BLaER1 (cell line): ENCODE measurements around the gene PTPRN2.
A peak's percentile ranks its signal among the peaks of the same experiment; 100 is the strongest.
"Not testable (repeated sequence)": the region's sequence is repeated elsewhere in the genome, so short reads cannot be mapped to it uniquely, and the experiment has no call there.

Experiments used
- H3K27ac ChIP-seq: shearing (Covaris generic); formaldehyde crosslinking; 2 replicates; pipeline ENCODE4 v1.8.1; 2022
- H3K27me3 ChIP-seq: shearing (Covaris generic); formaldehyde crosslinking; 2 replicates; pipeline ENCODE4 v1.8.1; 2022
- H3K36me3 ChIP-seq: shearing (Covaris generic); formaldehyde crosslinking; 2 replicates; pipeline ENCODE4 v1.8.1; 2022
- H3K4me1 ChIP-seq: shearing (Covaris generic); formaldehyde crosslinking; 2 replicates; pipeline ENCODE4 v1.8.1; 2022
- H3K4me2 ChIP-seq: shearing (Covaris generic); formaldehyde crosslinking; 2 replicates; pipeline ENCODE4 v1.8.1; 2022
- H3K4me3 ChIP-seq: shearing (Covaris generic); formaldehyde crosslinking; 2 replicates; pipeline ENCODE4 v1.8.1; 2022
- H3K9ac ChIP-seq: shearing (Covaris generic); formaldehyde crosslinking; 2 replicates; pipeline ENCODE4 v1.8.1; 2022
- H3K9me3 ChIP-seq: shearing (Covaris generic); formaldehyde crosslinking; 2 replicates; pipeline ENCODE4 v1.8.1; 2022
- H4K20me1 ChIP-seq: shearing (Covaris generic); formaldehyde crosslinking; 2 replicates; pipeline ENCODE4 v1.8.1; 2022
- Cebpa-rat ChIP-seq: shearing (Covaris generic); IDR thresholded peaks from 2 replicates; pipeline ENCODE4 v1.8.1; 2022

PTPRN2 gene

DNA sequence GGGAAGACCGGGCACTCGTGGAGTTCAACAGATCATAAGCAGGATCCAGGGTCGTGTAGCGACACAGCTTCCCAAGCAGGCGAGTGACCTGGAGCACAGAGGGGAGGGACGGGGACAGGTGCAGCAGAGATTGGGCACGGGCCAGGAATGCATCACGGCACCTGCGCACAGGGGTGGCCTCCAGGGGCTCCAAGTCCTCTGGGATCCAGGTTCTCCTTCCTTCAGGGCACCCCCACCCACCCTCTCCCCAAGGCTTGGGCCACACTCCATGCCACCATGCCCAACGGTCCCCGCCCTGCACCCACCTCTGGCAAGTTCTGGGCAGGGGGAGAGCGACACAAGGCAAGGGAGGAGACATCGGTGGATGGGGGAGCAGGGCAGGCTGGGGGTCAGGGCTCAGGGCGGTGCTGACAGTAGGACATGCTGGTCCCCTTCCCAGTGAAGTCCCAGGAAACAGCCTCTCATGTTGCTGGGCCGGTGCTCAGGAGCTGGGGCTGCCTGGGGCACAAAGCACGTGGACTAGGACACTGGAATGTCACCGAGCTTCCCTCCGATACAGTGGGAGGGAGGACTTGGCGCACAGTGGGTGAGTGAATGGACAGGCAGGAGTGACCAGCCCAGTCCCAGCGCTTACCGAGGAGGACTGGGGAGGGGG, 597.3 kb downstream of the PTPRN2 start:
- no peaks in the 10 kb centered on the region for H3K9me3 ChIP-seq
- no peaks in the 10 kb centered on the region for H4K20me1 ChIP-seq
- H3K4me2 ChIP-seq: peak overlapping the region; percentile 25; the same call in 1 of the 2 replicates
- H3K27me3 ChIP-seq: no peaks in the 10 kb centered on the region
- no peak overlapping the region for H3K4me3 ChIP-seq
- H3K4me1 ChIP-seq: peaks cover 45% of the 10 kb centered on the region
- no peak for TF ChIP-seq Cebpa-rat
- no peak overlapping the region for H3K9ac ChIP-seq
- no peaks in the 10 kb centered on the region for H3K36me3 ChIP-seq
- H3K27ac ChIP-seq: no peak overlapping the region

DNA sequence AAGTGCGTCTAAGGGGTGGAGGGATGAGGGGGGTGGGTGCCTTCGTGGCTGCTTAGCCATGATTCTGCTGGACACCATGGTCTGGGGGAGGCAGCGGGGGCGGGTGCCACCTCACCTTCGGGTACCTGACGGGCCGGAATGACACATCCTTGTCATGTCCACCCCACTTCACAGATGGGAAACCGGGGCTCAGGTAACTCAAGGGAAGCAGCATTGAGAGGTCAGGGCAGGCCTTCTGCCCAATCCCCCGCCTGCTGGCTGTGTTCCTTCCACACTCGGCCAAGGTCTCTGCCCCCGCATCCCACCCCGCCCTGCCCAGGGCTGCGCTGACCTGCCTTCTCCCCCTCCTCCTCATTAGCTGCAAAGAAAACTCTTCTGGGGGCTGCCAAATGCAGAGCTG, 598.0 kb downstream of the PTPRN2 start:
- H3K9ac ChIP-seq: no peak overlapping the region
- H3K4me3 ChIP-seq: no peak overlapping the region
- H3K36me3 ChIP-seq: no peaks in the 10 kb centered on the region
- H4K20me1 ChIP-seq: no peaks in the 10 kb centered on the region
- no peak overlapping the region for H3K4me2 ChIP-seq
- H3K4me1 ChIP-seq: peaks cover 45% of the 10 kb centered on the region
- TF ChIP-seq Cebpa-rat: no peak
- H3K27me3 ChIP-seq: no peaks in the 10 kb centered on the region
- no peaks in the 10 kb centered on the region for H3K9me3 ChIP-seq
- no peak overlapping the region for H3K27ac ChIP-seq

DNA sequence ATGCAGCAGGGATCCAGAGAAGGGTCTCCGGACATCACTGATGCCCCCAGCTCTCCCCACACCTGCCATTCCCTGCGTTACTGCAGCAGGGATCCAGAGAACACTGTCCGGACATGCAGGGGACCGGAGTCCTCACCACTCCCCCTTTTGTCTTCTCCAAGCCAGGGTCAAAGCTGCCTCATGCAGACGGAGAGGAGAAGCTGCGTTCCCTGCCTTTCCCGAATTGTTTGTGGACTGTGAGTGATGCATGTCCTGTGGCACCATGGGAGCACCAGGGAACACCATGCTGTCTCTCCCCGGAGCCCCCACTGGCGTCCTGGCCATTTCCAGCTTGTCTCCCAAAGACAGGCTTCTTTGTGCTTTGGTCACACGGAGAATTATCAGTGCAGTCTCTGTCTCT, 599.7 kb downstream of the PTPRN2 start:
- H3K36me3 ChIP-seq: no peaks in the 10 kb centered on the region
- no peak overlapping the region for H3K9ac ChIP-seq
- no peaks in the 10 kb centered on the region for H4K20me1 ChIP-seq
- no peaks in the 10 kb centered on the region for H3K27me3 ChIP-seq
- no peak overlapping the region for H3K4me3 ChIP-seq
- H3K4me2 ChIP-seq: peak overlapping the region; percentile 69
- TF ChIP-seq Cebpa-rat: no peak
- no peak overlapping the region for H3K27ac ChIP-seq
- H3K4me1 ChIP-seq: peaks cover 43% of the 10 kb centered on the region
- H3K9me3 ChIP-seq: no peaks in the 10 kb centered on the region

DNA sequence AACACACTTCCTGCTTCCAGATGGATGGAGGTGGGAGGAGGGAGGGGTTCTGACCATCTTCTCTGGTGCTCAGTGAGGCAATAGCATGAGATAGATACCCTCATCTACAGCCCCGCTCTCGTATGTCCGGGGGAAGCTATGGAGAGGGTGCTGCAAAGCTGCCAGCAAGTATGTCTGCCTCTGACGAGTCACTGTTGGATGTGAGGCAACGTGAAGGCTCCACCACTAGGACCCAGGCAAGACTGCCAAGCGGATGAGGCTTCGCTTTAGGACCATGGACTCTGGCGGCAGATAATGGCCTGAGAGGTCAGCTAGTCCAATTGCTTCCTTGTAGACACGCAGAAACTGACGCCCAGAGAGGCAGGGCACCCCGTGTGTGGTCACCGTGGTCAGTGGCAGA, 601.6 kb downstream of the PTPRN2 start:
- Histone ChIP-seq H3K4me1 (peaks cover 24% of the 10 kb centered on the region), H3K4me2 (no peak overlapping the region), H4K20me1 (no peaks in the 10 kb centered on the region), H3K36me3 (no peaks in the 10 kb centered on the region), H3K27me3 (no peaks in the 10 kb centered on the region), H3K9ac (no peak overlapping the region), H3K4me3 (no peak overlapping the region), H3K9me3 (no peaks in the 10 kb centered on the region), H3K27ac (no peak overlapping the region)
- TF ChIP-seq Cebpa-rat: no peak

DNA sequence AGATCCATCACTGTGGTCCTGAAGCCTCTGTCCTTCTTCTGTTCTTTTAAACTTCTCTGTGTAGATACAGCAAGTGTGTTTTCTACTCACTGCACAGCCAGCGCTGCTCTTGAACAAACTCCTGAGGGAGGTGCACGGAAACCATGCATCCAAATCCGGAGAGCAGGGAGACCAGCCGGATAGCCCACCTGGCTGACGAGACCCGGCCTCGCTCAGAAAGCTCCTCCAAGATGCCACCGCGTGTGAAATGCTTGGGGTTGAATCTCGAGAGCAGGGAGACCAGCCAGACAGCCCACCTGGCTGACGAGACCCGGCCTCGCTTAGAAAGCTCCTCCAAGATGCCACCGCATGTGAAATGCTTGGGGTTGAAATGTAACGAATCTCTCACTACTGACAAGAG, 602.0 kb downstream of the PTPRN2 start:
- no peak for TF ChIP-seq Cebpa-rat
- no peak overlapping the region for H3K4me2 ChIP-seq
- H4K20me1 ChIP-seq: no peaks in the 10 kb centered on the region
- H3K4me1 ChIP-seq: peaks cover 20% of the 10 kb centered on the region
- no peak overlapping the region for H3K4me3 ChIP-seq
- H3K27ac ChIP-seq: no peak overlapping the region
- H3K27me3 ChIP-seq: no peaks in the 10 kb centered on the region
- H3K36me3 ChIP-seq: no peaks in the 10 kb centered on the region
- H3K9ac ChIP-seq: no peak overlapping the region
- H3K9me3 ChIP-seq: no peaks in the 10 kb centered on the region

DNA sequence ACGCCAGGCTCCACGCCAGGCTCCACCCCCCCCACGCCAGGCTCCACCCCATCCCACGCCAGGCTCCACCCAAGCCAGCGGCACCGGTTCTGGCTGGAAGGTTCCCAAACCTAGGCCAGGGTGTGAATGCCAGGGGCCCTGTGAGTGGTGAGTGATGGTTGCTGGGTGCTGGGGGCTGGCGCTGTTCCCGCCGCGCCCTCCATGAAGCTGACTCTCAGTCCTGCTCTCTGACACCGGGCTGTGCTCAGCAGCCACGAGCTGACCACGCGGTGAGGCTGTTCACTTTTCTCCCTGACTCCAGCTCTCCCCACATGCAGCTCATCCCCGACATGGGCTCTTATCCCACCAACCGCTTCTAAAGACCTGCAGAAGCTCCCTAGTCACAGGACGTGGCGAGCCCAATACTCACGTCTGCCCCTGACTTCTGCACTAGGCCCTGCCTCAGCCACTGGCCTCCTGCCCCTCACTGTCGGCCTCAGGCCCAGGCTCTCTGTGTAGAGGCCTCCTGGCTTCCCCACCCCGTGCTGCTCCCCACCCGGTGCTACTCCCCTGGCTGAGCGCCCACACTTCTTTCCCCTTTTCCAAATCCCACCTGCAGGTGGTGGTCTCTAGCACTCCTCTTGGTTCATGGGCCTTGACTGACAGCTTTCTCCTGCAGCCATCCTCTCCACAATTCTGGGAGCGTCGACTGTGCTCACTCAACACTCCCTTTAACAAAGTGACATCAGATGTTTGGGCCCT, 603.0 kb downstream of the PTPRN2 start:
- Histone ChIP-seq H3K4me3 (no peak overlapping the region), H3K27ac (no peak overlapping the region), H3K36me3 (no peaks in the 10 kb centered on the region), H3K4me1 (peaks cover 20% of the 10 kb centered on the region), H3K27me3 (no peaks in the 10 kb centered on the region), H3K9ac (no peak overlapping the region), H3K9me3 (no peaks in the 10 kb centered on the region), H4K20me1 (no peaks in the 10 kb centered on the region), H3K4me2 (no peak overlapping the region)
- TF ChIP-seq Cebpa-rat: no peak

DNA sequence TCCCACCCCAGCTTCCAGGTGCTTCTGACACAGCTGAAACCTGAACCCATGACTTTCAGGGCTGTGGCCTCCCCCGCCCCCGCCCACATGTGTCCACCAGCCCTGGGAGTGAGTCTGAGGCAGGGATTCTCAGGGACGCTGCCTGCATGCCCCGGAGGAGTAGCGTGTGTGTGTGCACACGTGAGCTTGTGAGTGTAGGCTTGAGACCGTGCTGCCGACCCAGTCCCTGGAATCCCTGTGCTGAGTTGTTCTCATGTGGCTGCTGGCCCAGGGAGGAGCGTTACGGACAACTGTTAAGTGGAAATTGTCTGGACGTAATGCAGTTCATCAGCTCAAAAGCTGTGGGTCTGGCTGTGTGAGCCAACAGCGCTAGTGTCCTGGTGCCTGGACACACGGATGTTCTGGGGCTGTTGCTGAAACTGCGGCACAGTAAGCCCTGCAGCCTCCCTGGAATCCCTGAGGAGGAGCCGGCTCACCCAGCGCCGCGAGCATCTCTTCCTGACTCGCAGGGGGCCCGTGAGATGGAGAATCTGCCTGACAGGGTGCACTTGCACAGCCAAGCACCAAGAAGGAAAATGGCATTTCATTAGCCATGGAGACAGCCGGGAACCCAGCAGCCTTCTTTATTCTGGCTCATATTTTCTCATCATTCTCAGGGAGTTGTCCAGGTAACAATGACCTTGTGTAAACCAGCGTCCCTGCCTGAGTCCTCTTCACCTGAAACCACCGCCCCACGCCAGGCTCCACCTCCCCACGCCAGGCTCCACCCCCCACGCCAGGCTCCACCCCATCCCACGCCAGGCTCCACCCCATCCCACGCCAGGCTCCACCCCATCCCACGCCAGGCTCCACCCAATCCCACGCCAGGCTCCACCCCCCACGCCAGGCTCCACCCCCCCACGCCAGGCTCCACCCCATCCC, 603.9 kb downstream of the PTPRN2 start:
- no peak overlapping the region for H3K4me2 ChIP-seq
- no peak overlapping the region for H3K9ac ChIP-seq
- H3K27me3 ChIP-seq: no peaks in the 10 kb centered on the region
- no peaks in the 10 kb centered on the region for H3K36me3 ChIP-seq
- peaks cover 18% of the 10 kb centered on the region for H3K4me1 ChIP-seq
- no peak for TF ChIP-seq Cebpa-rat
- no peak overlapping the region for H3K27ac ChIP-seq
- no peaks in the 10 kb centered on the region for H3K9me3 ChIP-seq
- H4K20me1 ChIP-seq: no peaks in the 10 kb centered on the region
- H3K4me3 ChIP-seq: no peak overlapping the region

DNA sequence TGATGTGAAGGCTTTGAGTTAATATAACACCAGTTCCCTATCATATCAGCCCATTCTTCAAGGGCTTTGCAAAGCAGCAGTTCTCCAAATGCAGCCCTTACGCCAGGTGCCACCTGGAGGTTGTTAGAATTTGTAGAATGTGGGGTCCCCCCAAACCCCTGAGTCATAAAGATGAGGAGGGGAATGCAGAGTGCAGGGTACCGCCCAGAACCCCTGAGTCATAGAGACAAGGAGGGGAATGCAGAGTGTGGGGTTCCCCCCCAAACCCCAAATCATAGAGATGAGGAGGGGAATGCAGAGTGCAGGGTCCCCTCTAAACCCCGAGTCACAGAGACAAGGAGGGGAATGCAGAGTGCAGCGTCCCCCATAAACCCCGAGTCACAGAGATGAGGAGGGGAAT, 605.8 kb downstream of the PTPRN2 start:
- H3K4me1 ChIP-seq: no peaks in the 10 kb centered on the region
- no peaks in the 10 kb centered on the region for H3K27me3 ChIP-seq
- no peak overlapping the region for H3K27ac ChIP-seq
- H3K4me2 ChIP-seq: no peak overlapping the region
- no peak for TF ChIP-seq Cebpa-rat
- no peaks in the 10 kb centered on the region for H4K20me1 ChIP-seq
- no peak overlapping the region for H3K4me3 ChIP-seq
- H3K9ac ChIP-seq: no peak overlapping the region
- H3K9me3 ChIP-seq: no peaks in the 10 kb centered on the region
- H3K36me3 ChIP-seq: no peaks in the 10 kb centered on the region

DNA sequence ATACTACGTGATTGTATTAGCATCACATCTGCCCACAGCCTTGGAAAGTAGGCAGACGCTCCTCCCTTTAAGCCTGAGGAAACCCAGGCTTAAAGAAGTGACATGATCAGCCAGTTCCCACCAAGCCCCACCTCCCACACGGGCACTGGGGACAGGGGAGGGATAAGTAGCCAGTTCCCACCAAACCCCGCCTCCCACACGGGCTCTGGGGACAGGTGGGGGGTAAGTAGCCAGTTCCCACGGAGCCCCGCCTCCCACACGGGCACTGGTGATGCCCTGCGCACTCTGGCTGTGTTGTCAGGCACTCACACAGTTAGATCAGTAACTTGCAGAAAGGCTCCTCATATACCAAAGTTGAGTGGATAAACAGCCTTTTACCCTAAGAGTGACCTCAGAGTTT, 606.8 kb downstream of the PTPRN2 start:
- Histone ChIP-seq H3K27me3 (no peaks in the 10 kb centered on the region), H3K9me3 (peaks cover 2% of the 10 kb centered on the region; the same call in 1 of the 2 replicates), H3K36me3 (no peaks in the 10 kb centered on the region), H3K9ac (no peak overlapping the region), H3K4me2 (no peak overlapping the region), H3K4me1 (no peaks in the 10 kb centered on the region), H3K4me3 (no peak overlapping the region), H3K27ac (no peak overlapping the region), H4K20me1 (no peaks in the 10 kb centered on the region)
- no peak for TF ChIP-seq Cebpa-rat

DNA sequence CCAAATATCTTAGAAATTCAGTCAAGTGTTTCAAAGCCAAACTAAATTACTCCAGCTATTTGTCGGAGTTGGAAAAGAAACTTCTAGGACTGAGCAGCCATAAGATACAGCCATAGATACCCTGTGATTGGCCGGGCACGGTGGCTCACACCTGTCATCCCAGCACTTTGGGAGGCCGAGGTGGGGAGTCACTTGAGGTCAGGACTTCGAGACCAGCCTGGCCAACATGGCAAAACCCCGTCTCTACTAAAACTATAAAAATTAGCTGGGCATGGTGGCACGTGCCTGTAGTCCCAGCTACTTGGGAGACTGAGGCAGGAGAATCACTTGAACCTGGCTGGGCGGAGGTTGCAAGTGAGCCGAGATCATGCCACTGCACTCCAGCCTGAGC, 607.3 kb downstream of the PTPRN2 start:
- H4K20me1 ChIP-seq, H3K4me1 ChIP-seq, H3K9ac ChIP-seq: not testable (repeated sequence)

More for the DNA sequence above, 607.3 kb downstream of the PTPRN2 start:
- not testable (repeated sequence) for H3K27me3 ChIP-seq, H3K27ac ChIP-seq, H3K9me3 ChIP-seq, H3K4me2 ChIP-seq, H3K36me3 ChIP-seq, H3K4me3 ChIP-seq
